ENCODE results near the gene DNASE1L1. TPM values are rescaled to one million over a fixed set of nuclear protein-coding genes. Genes with fewer than 3 reads are reported as not detected.
"Not testable (repeated sequence)": the region's sequence is repeated elsewhere in the genome, so short reads cannot be mapped to it uniquely, and the experiment has no call there.

Gene DNASE1L1
- total RNA-seq, 1 donor from 2014 or later = 20.7 TPM

DNA sequence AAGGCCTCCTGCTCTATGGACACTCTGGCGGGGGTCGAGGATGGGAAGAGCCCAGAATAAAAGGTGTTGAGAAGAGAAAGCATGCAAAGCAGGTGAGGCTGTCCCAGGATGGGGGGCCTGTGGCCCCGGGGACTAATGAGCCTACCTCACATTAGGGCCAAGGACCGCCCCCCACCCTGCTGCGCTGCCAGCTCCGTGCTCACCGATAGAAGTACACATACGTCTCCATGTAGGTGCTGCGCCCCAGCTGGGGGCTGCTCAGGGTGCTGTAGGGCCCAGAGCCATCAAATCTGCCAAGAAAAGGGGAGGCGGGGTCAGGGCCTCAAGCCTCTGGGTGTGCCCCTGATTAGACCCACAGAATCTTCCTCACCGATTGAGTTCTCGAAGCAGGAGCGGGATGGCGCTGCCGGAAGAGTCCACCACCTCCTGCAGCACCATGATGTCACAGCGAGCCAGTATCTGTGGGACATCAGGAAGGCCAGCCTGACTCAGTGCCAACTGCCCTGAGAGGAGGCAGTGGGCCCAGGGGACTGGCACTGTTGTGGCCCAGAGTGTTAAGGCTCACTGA is 4.3 kb downstream of the DNASE1L1 start:
- DNase-seq (ENCODE audit: low read depth) = no peak
- TF ChIP-seq, protein P1, sequence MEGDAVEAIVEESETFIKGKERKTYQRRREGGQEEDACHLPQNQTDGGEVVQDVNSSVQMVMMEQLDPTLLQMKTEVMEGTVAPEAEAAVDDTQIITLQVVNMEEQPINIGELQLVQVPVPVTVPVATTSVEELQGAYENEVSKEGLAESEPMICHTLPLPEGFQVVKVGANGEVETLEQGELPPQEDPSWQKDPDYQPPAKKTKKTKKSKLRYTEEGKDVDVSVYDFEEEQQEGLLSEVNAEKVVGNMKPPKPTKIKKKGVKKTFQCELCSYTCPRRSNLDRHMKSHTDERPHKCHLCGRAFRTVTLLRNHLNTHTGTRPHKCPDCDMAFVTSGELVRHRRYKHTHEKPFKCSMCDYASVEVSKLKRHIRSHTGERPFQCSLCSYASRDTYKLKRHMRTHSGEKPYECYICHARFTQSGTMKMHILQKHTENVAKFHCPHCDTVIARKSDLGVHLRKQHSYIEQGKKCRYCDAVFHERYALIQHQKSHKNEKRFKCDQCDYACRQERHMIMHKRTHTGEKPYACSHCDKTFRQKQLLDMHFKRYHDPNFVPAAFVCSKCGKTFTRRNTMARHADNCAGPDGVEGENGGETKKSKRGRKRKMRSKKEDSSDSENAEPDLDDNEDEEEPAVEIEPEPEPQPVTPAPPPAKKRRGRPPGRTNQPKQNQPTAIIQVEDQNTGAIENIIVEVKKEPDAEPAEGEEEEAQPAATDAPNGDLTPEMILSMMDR (conservative IDR thresholded peaks at IDR 0.05; ENCODE audit: low read depth, low read length) = no peak
- no peak overlapping the region for H3K4me3 ChIP-seq (ENCODE audit: low read depth, low read length)

DNA sequence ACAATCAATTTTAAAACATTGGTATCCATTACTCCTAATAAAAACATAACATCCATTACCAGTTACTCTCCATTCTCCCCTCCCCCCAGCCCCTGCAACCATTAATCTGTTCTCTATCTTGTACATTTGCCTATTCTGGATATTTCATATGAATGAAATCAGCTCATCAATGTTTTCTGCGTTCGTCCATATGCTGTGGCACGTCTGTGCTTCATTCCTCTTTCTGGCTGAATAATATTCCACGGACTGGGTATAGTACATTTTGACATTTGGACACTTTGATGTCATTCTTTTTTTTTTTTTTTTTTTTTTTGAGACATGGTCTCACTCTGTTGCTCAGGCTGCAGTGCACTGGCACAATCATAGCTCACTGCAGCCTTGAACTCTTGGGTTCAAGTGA is 5.2 kb downstream of the DNASE1L1 start:
- no peak for DNase-seq (ENCODE audit: low read depth)
- TF ChIP-seq, protein P1 (conservative IDR thresholded peaks at IDR 0.05; ENCODE audit: low read depth, low read length) = no peak
- no peak overlapping the region for H3K4me3 ChIP-seq (ENCODE audit: low read depth, low read length)

- H3K4me3 ChIP-seq (ENCODE audit: low read depth, low read length) = no peak overlapping the region
- no peak for DNase-seq (ENCODE audit: low read depth)
- TF ChIP-seq, protein P1 (conservative IDR thresholded peaks at IDR 0.05; ENCODE audit: low read depth, low read length) = no peak
Observed at GRCh38 chrX:154403192-154403591, 5.9 kb downstream of the DNASE1L1 start.

DNA sequence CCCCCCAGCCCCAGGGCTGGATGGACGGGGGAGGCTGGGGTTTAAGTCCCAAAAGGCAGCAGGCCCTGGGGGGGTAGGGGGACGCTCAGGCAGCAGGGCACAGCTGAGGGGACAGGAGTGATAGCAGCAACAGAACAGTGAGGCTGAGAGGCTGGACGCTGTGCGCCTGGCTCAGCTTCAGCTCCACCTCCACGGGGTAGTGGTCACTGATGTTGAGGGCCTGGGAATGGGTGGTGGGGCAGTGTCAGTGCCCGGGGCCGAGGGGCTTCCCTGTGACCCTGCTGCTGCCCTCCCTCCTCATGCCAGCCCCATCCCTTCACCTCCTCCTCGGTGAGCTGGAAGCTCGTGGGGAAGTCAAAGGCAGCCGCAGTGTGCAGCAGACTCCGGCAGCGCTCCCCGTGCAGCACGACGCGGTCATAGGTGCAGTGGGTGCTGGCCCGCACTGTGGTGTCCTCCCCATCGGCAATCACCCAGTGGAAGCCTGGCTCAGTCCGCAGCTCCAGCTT is 6.4 kb downstream of the DNASE1L1 start:
- TF ChIP-seq, protein P1 (conservative IDR thresholded peaks at IDR 0.05; ENCODE audit: low read depth, low read length) = no peak
- no peak for DNase-seq (ENCODE audit: low read depth)
- no peak overlapping the region for H3K4me3 ChIP-seq (ENCODE audit: low read depth, low read length)

- TF ChIP-seq, protein P1 (conservative IDR thresholded peaks at IDR 0.05; ENCODE audit: low read depth, low read length) = no peak
- H3K4me3 ChIP-seq (ENCODE audit: low read depth, low read length) = no peak overlapping the region
- DNase-seq (ENCODE audit: low read depth) = no peak
Observed at GRCh38 chrX:154401918-154402621, 7.0 kb downstream of the DNASE1L1 start.

- TF ChIP-seq, protein P1 (conservative IDR thresholded peaks at IDR 0.05; ENCODE audit: low read depth, low read length) = no peak
Observed at GRCh38 chrX:154401045-154401799, 7.8 kb downstream of the DNASE1L1 start.

GRCh38 chrX:154400369-154400817 is 8.7 kb downstream of the DNASE1L1 start:
- H3K4me3 ChIP-seq (ENCODE audit: low read depth, low read length) = peak overlapping the region; percentile 84
- not testable (repeated sequence) for DNase-seq (ENCODE audit: low read depth)

More at GRCh38 chrX:154401045-154401799, 7.8 kb downstream of the DNASE1L1 start:
- no peak overlapping the region for H3K4me3 ChIP-seq (ENCODE audit: low read depth, low read length)
- no peak for DNase-seq (ENCODE audit: low read depth)

Data from epithelial cell of proximal tubule (primary cell).